Natural killer cell (primary cell): ENCODE measurements around the gene ZNF415. TPM values are rescaled to one million over a fixed set of nuclear protein-coding genes. Genes with fewer than 3 reads are reported as not detected.
A peak's percentile ranks its signal among the peaks of the same experiment; 100 is the strongest.

Experiments used
- ATAC-seq, 3 donors: fragments of 150-1000 bp in 2 of 3; fragments of 200-7000 bp in 1 of 3; cut with Tn5 transposase; 1 replicate in 1 of 3; 2 replicates in 2 of 3; pipeline ENCODE4 v1.10.0; 2021; ENCODE audit warnings: mild to moderate bottlenecking in 2 of 3, moderate library complexity in 2 of 3
- DNase-seq, 2 donors: peaks; one replicate each; pipeline versions ENCODE4 v3.0.0 to v3.0.0-alpha.2; 2013 to 2021; ENCODE audit warnings: mixed read lengths in 1 of 2
- H3K27ac ChIP-seq: one replicate; pipeline ENCODE4 v1.5.1; 2013; ENCODE audit warnings: mild to moderate bottlenecking, low read length
- H3K27me3 ChIP-seq: one replicate; pipeline ENCODE4 v1.6.1; 2013; ENCODE audit warnings: low read length; ENCODE audit not compliant: control insufficient read depth, insufficient read depth
- H3K36me3 ChIP-seq: one replicate; pipeline ENCODE4 v1.6.1; 2013; ENCODE audit warnings: low read length; ENCODE audit not compliant: control insufficient read depth, insufficient read depth
- H3K4me1 ChIP-seq: one replicate; pipeline ENCODE4 v1.6.1; 2013; ENCODE audit warnings: low read length; ENCODE audit not compliant: control insufficient read depth, insufficient read depth
- H3K4me3 ChIP-seq: one replicate; pipeline ENCODE4 v1.5.1; 2013; ENCODE audit warnings: low read length
- H3K9me3 ChIP-seq: one replicate; pipeline ENCODE4 v1.6.1; 2013; ENCODE audit warnings: low read length; ENCODE audit not compliant: control insufficient read depth, insufficient read depth
- H3K27ac Mint-ChIP-seq, 2 donors: one replicate each; pipeline ENCODE4 v1.8.0; 2022; ENCODE audit warnings: mild to moderate bottlenecking in 2 of 2, mixed read lengths in 2 of 2, moderate library complexity in 1 of 2
- H3K27me3 Mint-ChIP-seq, 2 donors: one replicate each; pipeline ENCODE4 v1.8.0; 2022; ENCODE audit warnings: low read depth in 2 of 2, mixed read lengths in 2 of 2
- H3K36me3 Mint-ChIP-seq: one replicate; pipeline ENCODE4 v1.8.0; 2022; ENCODE audit warnings: mixed read lengths
- H3K4me1 Mint-ChIP-seq, 2 donors: one replicate each; pipeline ENCODE4 v1.8.0; 2022; ENCODE audit warnings: mixed read lengths in 2 of 2
- H3K4me3 Mint-ChIP-seq: one replicate; pipeline ENCODE4 v1.8.0; 2022; ENCODE audit warnings: mild to moderate bottlenecking, moderate library complexity, mixed read lengths
- H3K9me3 Mint-ChIP-seq, 2 donors: one replicate each; pipeline ENCODE4 v1.8.0; 2022; ENCODE audit warnings: mixed read lengths in 2 of 2
- WGBS: methylation state at CpG from one replicate; pipeline ENCODE4 v1.1.7; 2013; ENCODE audit warnings: missing lambda C conversion rate; ENCODE audit not compliant: insufficient coverage; 5-methylcytosine and 5-hydroxymethylcytosine counted together
- intact Hi-C: fragments of 100-400 bp; cut with micrococcal nuclease; formaldehyde crosslinking; loops from one replicate; pipeline ENCODE4 v1.14.2; 2022
- total RNA-seq, 4 donors: library from RNA; stranded (reverse); fragments of 120-200 nt in 1 of 4; gene quantifications; one replicate each; pipeline versions ENCODE4 v1.2.3 to v1.2.4, GENCODE V29; 2013 to 2022
- TF ChIP-seq, protein P1 (sequence below): fragments of 200-600 bp; IDR thresholded peaks from one replicate; pipeline ENCODE4 v1.8.0; 2022; ENCODE audit warnings: antibody characterized with exemption

Gene ZNF415
- total RNA-seq, 3 donors from 2014 or later (not counting 1 experiment from before 2014, with no cell fraction given) = 1.3 to 3.1 (median 1.7) TPM

DNA sequence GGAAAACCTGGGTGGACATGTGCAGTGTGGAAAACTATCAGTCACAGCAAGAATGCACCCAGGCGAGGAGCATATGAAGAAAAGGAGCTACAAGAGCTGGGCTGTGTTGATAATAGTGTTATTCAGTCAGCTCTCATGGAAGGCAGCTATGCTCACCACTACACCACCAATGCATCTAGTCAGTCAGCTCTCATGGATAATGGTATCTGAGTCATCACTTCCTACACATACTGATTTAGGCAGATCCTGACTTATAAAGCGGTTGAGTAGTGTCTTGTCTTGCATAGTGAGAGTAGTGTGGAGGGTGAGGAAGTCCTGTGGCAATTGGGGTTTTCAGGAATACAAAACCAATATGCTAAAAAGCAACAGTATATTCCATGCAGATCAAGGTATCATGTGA is 20.4 kb downstream of the ZNF415 start:
- TF ChIP-seq, protein P1, sequence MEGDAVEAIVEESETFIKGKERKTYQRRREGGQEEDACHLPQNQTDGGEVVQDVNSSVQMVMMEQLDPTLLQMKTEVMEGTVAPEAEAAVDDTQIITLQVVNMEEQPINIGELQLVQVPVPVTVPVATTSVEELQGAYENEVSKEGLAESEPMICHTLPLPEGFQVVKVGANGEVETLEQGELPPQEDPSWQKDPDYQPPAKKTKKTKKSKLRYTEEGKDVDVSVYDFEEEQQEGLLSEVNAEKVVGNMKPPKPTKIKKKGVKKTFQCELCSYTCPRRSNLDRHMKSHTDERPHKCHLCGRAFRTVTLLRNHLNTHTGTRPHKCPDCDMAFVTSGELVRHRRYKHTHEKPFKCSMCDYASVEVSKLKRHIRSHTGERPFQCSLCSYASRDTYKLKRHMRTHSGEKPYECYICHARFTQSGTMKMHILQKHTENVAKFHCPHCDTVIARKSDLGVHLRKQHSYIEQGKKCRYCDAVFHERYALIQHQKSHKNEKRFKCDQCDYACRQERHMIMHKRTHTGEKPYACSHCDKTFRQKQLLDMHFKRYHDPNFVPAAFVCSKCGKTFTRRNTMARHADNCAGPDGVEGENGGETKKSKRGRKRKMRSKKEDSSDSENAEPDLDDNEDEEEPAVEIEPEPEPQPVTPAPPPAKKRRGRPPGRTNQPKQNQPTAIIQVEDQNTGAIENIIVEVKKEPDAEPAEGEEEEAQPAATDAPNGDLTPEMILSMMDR = no peak
- H3K36me3 ChIP-seq = peaks cover 2% of the 10 kb centered on the region
- peaks cover 6% of the 10 kb centered on the region for H3K9me3 ChIP-seq
- H3K4me3 ChIP-seq = no peak overlapping the region
- no peak for DNase-seq
- Mint-ChIP-seq H3K9me3 (peaks cover 7 to 15% of the 10 kb centered on the region in 2 donors), H3K4me1 (no peaks in the 10 kb centered on the region), H3K36me3 (peaks cover 39% of the 10 kb centered on the region), H3K27ac (no peak overlapping the region), H3K4me3 (no peak overlapping the region), H3K27me3 (no peaks in the 10 kb centered on the region)
- H3K4me1 ChIP-seq = no peaks in the 10 kb centered on the region
- no peak overlapping the region for H3K27ac ChIP-seq
- WGBS = 100% methylated on average over 1 of the region's 2 CpGs
- intact Hi-C loops = no loop called here
- H3K27me3 ChIP-seq = no peaks in the 10 kb centered on the region
- ATAC-seq = no peak

- intact Hi-C loops = no loop called here
- H3K36me3 Mint-ChIP-seq = peaks cover 20% of the 10 kb centered on the region
- H3K4me3 Mint-ChIP-seq = no peak overlapping the region
- no peaks in the 10 kb centered on the region for H3K27me3 ChIP-seq
- H3K27ac ChIP-seq = no peak overlapping the region
- no peaks in the 10 kb centered on the region for H3K4me1 Mint-ChIP-seq
- WGBS = 97% methylated on average over 4 of the region's 5 CpGs
- H3K9me3 Mint-ChIP-seq = peaks cover 2 to 8% of the 10 kb centered on the region in 2 donors
- peaks cover 7% of the 10 kb centered on the region for H3K9me3 ChIP-seq
- ATAC-seq (no peak), DNase-seq (no peak)
- H3K27ac Mint-ChIP-seq = no peak overlapping the region
- no peaks in the 10 kb centered on the region for H3K27me3 Mint-ChIP-seq
- H3K36me3 ChIP-seq = peaks cover 2% of the 10 kb centered on the region
- no peaks in the 10 kb centered on the region for H3K4me1 ChIP-seq
- H3K4me3 ChIP-seq = no peak overlapping the region
- TF ChIP-seq, protein P1 = no peak
These were observed 23.2 kb downstream of the ZNF415 start for GRCh38 chr19:53109527-53109926.

GRCh38 chr19:53103234-53104203 is 29.2 kb downstream of the ZNF415 start, which contains the start of gene ZNF160:
TSS of gene ZNF160 (minus strand) at chr19:53103422. CDS start at chr19:53086276, 17,146 bp downstream.
- H3K4me3 ChIP-seq = peak within 1 kb of the TSS; percentile 81
- ATAC-seq = peak; percentile 93 to 98 (median 93)
- H3K27me3 Mint-ChIP-seq = no peaks in the 10 kb centered on the region
- intact Hi-C loops = loop anchor here (2.0 to 5.0 kb wide), 3 partner anchors 55 to 141 kb away; partner anchors contain the start of genes ZNF347 and ZNF816
- peaks cover 28 to 35% of the 10 kb centered on the region in 2 donors for H3K4me1 Mint-ChIP-seq
- no peaks in the 10 kb centered on the region for H3K36me3 Mint-ChIP-seq
- peak within 1 kb of the TSS; percentile 86 to 90 for H3K27ac Mint-ChIP-seq
- peak within 1 kb of the TSS; percentile 94 for H3K27ac ChIP-seq
- no peaks in the 10 kb centered on the region for H3K9me3 Mint-ChIP-seq
- H3K36me3 ChIP-seq = peaks cover 4% of the 10 kb centered on the region
- peaks cover 20% of the 10 kb centered on the region for H3K4me1 ChIP-seq
- TF ChIP-seq, protein P1 = no peak
- H3K27me3 ChIP-seq = no peaks in the 10 kb centered on the region
- H3K9me3 ChIP-seq = peaks cover 3% of the 10 kb centered on the region
- peak; percentile 96 to 98 for DNase-seq
- WGBS = 1% methylated on average over 67 of the region's 67 CpGs
- peak within 1 kb of the TSS; percentile 87 for H3K4me3 Mint-ChIP-seq
